ENCODE data around the gene MBD5.

- TF ChIP-seq CTCF (IDR thresholded peaks at IDR 0.05; ENCODE audit: borderline replicate concordance, extremely low read depth, low read length, poor library complexity, severe bottlenecking) = no peak
- no peak for TF ChIP-seq EZH2 (IDR thresholded peaks at IDR 0.05; ENCODE audit: borderline replicate concordance, low read depth, low read length, severe bottlenecking)
These were observed 27.8 kb downstream of the MBD5 start for GRCh38 chr2:148048475-148049221.
